ENCODE results near the gene PTPRN2. TPM values are rescaled to one million over a fixed set of nuclear protein-coding genes. Genes with fewer than 3 reads are reported as not detected.

PTPRN2 gene
- total and polyA plus RNA-seq, 3 experiments from 2014 or later = 0.33 to 1.2 (median 0.42) TPM

GRCh38 chr7:158176561-158177173 is 411.0 kb downstream of the PTPRN2 start:
- Histone ChIP-seq H3K9me3 (ENCODE audit: low read length) (no peaks in the 10 kb centered on the region), H3K27me3 (ENCODE audit: insufficient read depth, low read length, poor library complexity, severe bottlenecking) (no peaks in the 10 kb centered on the region), H3K27ac (ENCODE audit: low read depth, low read length) (no peak overlapping the region), H3K4me3 (ENCODE audit: low read length) (no peak overlapping the region), H3K36me3 (ENCODE audit: insufficient read depth, low read length) (no peaks in the 10 kb centered on the region), H3K4me1 (ENCODE audit: insufficient read depth, low read length) (no peaks in the 10 kb centered on the region)
- H3K36me3 Mint-ChIP-seq = peaks cover 0 to 4% (median 0%) of the 10 kb centered on the region in 3 donors
- no peak overlapping the region for H3K4me3 Mint-ChIP-seq
- H3K27ac Mint-ChIP-seq = peak overlapping the region in 1 of 8 donors; percentile 24
- DNase-seq = no peak
- CTCF ChIA-PET = no interaction called here
- POLR2A ChIA-PET = no interaction called here
- peaks cover 8 to 32% (median 26%) of the 10 kb centered on the region in 5 donors for H3K9me3 Mint-ChIP-seq
- no peaks in the 10 kb centered on the region for H3K4me1 Mint-ChIP-seq
- peaks cover 0 to 6% of the 10 kb centered on the region in 2 donors for H3K27me3 Mint-ChIP-seq

GRCh38 chr7:158175779-158176178 is 411.8 kb downstream of the PTPRN2 start:
- Histone ChIP-seq H3K27ac (ENCODE audit: low read depth, low read length) (no peak overlapping the region), H3K36me3 (ENCODE audit: insufficient read depth, low read length) (no peaks in the 10 kb centered on the region), H3K4me3 (ENCODE audit: low read length) (no peak overlapping the region), H3K4me1 (ENCODE audit: insufficient read depth, low read length) (no peaks in the 10 kb centered on the region), H3K27me3 (ENCODE audit: insufficient read depth, low read length, poor library complexity, severe bottlenecking) (no peaks in the 10 kb centered on the region), H3K9me3 (ENCODE audit: low read length) (no peaks in the 10 kb centered on the region)
- peaks cover 8 to 30% (median 26%) of the 10 kb centered on the region in 5 donors for H3K9me3 Mint-ChIP-seq
- CTCF ChIA-PET = no interaction called here
- no peak overlapping the region for H3K27ac Mint-ChIP-seq
- peaks cover 0 to 4% (median 0%) of the 10 kb centered on the region in 3 donors for H3K36me3 Mint-ChIP-seq
- peaks cover 0 to 6% of the 10 kb centered on the region in 2 donors for H3K27me3 Mint-ChIP-seq
- POLR2A ChIA-PET = no interaction called here
- no peak overlapping the region for H3K4me3 Mint-ChIP-seq
- DNase-seq = no peak
- no peaks in the 10 kb centered on the region for H3K4me1 Mint-ChIP-seq

- POLR2A ChIA-PET = no interaction called here
- Mint-ChIP-seq H3K27me3 (peaks cover 0 to 6% of the 10 kb centered on the region in 2 donors), H3K27ac (no peak overlapping the region), H3K4me1 (no peaks in the 10 kb centered on the region), H3K36me3 (peaks cover 0 to 4% (median 0%) of the 10 kb centered on the region in 3 donors), H3K9me3 (peaks cover 8 to 30% (median 26%) of the 10 kb centered on the region in 5 donors), H3K4me3 (no peak overlapping the region)
- H3K4me3 ChIP-seq (ENCODE audit: low read length) = no peak overlapping the region
- H3K4me1 ChIP-seq (ENCODE audit: insufficient read depth, low read length) = no peaks in the 10 kb centered on the region
- H3K27ac ChIP-seq (ENCODE audit: low read depth, low read length) = no peak overlapping the region
- no peaks in the 10 kb centered on the region for H3K36me3 ChIP-seq (ENCODE audit: insufficient read depth, low read length)
- no peaks in the 10 kb centered on the region for H3K27me3 ChIP-seq (ENCODE audit: insufficient read depth, low read length, poor library complexity, severe bottlenecking)
- DNase-seq = no peak
- CTCF ChIA-PET = no interaction called here
- H3K9me3 ChIP-seq (ENCODE audit: low read length) = no peaks in the 10 kb centered on the region
Measured at GRCh38 chr7:158174947-158175346, 412.7 kb downstream of the PTPRN2 start.

- Histone ChIP-seq H3K36me3 (ENCODE audit: insufficient read depth, low read length) (no peaks in the 10 kb centered on the region), H3K9me3 (ENCODE audit: low read length) (no peaks in the 10 kb centered on the region), H3K4me3 (ENCODE audit: low read length) (no peak overlapping the region), H3K27ac (ENCODE audit: low read depth, low read length) (no peak overlapping the region), H3K27me3 (ENCODE audit: insufficient read depth, low read length, poor library complexity, severe bottlenecking) (no peaks in the 10 kb centered on the region), H3K4me1 (ENCODE audit: insufficient read depth, low read length) (no peaks in the 10 kb centered on the region)
- H3K27ac Mint-ChIP-seq = peak overlapping the region in 1 of 8 donors; percentile 14
- ChIA-PET CTCF (no interaction called here), POLR2A (no interaction called here)
- H3K27me3 Mint-ChIP-seq = no peaks in the 10 kb centered on the region
- no peaks in the 10 kb centered on the region for H3K36me3 Mint-ChIP-seq
- no peak for DNase-seq
- H3K9me3 Mint-ChIP-seq = peaks cover 0 to 5% (median 4%) of the 10 kb centered on the region in 5 donors
- no peak overlapping the region for H3K4me3 Mint-ChIP-seq
- H3K4me1 Mint-ChIP-seq = no peaks in the 10 kb centered on the region
Measured at GRCh38 chr7:158167373-158167772, 420.2 kb downstream of the PTPRN2 start.

GRCh38 chr7:158166386-158167340 is 421.0 kb downstream of the PTPRN2 start:
- Mint-ChIP-seq H3K9me3 (peaks cover 0 to 5% (median 2%) of the 10 kb centered on the region in 5 donors), H3K27ac (peak overlapping the region in 1 of 8 donors; percentile 24), H3K36me3 (no peaks in the 10 kb centered on the region), H3K4me1 (no peaks in the 10 kb centered on the region), H3K4me3 (no peak overlapping the region), H3K27me3 (no peaks in the 10 kb centered on the region)
- Histone ChIP-seq H3K27ac (ENCODE audit: low read depth, low read length) (no peak overlapping the region), H3K4me1 (ENCODE audit: insufficient read depth, low read length) (no peaks in the 10 kb centered on the region), H3K4me3 (ENCODE audit: low read length) (no peak overlapping the region), H3K36me3 (ENCODE audit: insufficient read depth, low read length) (no peaks in the 10 kb centered on the region), H3K9me3 (ENCODE audit: low read length) (no peaks in the 10 kb centered on the region), H3K27me3 (ENCODE audit: insufficient read depth, low read length, poor library complexity, severe bottlenecking) (no peaks in the 10 kb centered on the region)
- ChIA-PET POLR2A (no interaction called here), CTCF (no interaction called here)
- no peak for DNase-seq

- CTCF ChIA-PET = no interaction called here
- no peaks in the 10 kb centered on the region for H3K36me3 Mint-ChIP-seq
Measured at GRCh38 chr7:158165711-158166110, 421.9 kb downstream of the PTPRN2 start.

GRCh38 chr7:158164101-158165095 is 423.2 kb downstream of the PTPRN2 start:
- H3K9me3 Mint-ChIP-seq = peaks cover 0 to 5% (median 2%) of the 10 kb centered on the region in 5 donors
- H3K36me3 Mint-ChIP-seq = no peaks in the 10 kb centered on the region
- no peak overlapping the region for H3K4me3 ChIP-seq (ENCODE audit: low read length)
- H3K27me3 ChIP-seq (ENCODE audit: insufficient read depth, low read length, poor library complexity, severe bottlenecking) = no peaks in the 10 kb centered on the region
- no peaks in the 10 kb centered on the region for H3K4me1 ChIP-seq (ENCODE audit: insufficient read depth, low read length)
- H3K4me1 Mint-ChIP-seq = no peaks in the 10 kb centered on the region
- no peak for DNase-seq
- ChIA-PET CTCF (no interaction called here), POLR2A (no interaction called here)
- no peaks in the 10 kb centered on the region for H3K36me3 ChIP-seq (ENCODE audit: insufficient read depth, low read length)
- no peaks in the 10 kb centered on the region for H3K27me3 Mint-ChIP-seq
- H3K9me3 ChIP-seq (ENCODE audit: low read length) = no peaks in the 10 kb centered on the region
- no peak overlapping the region for H3K27ac ChIP-seq (ENCODE audit: low read depth, low read length)
- no peak overlapping the region for H3K27ac Mint-ChIP-seq
- H3K4me3 Mint-ChIP-seq = no peak overlapping the region

More at GRCh38 chr7:158165711-158166110, 421.9 kb downstream of the PTPRN2 start:
- Mint-ChIP-seq H3K27me3 (no peaks in the 10 kb centered on the region), H3K9me3 (peaks cover 0 to 5% (median 2%) of the 10 kb centered on the region in 5 donors), H3K4me1 (no peaks in the 10 kb centered on the region), H3K4me3 (no peak overlapping the region), H3K27ac (no peak overlapping the region)
- POLR2A ChIA-PET = no interaction called here
- Histone ChIP-seq H3K27me3 (ENCODE audit: insufficient read depth, low read length, poor library complexity, severe bottlenecking) (no peaks in the 10 kb centered on the region), H3K36me3 (ENCODE audit: insufficient read depth, low read length) (no peaks in the 10 kb centered on the region), H3K4me3 (ENCODE audit: low read length) (no peak overlapping the region), H3K9me3 (ENCODE audit: low read length) (no peaks in the 10 kb centered on the region), H3K4me1 (ENCODE audit: insufficient read depth, low read length) (no peaks in the 10 kb centered on the region), H3K27ac (ENCODE audit: low read depth, low read length) (no peak overlapping the region)
- no peak for DNase-seq

Data from CD8-positive, alpha-beta memory T cell (primary cell).